ENCODE measurements around the gene WWOX. TPM values are rescaled to one million over a fixed set of nuclear protein-coding genes. Genes with fewer than 3 reads are reported as not detected.

WWOX gene
- total RNA-seq, 1 donor = 24.2 TPM

DNA sequence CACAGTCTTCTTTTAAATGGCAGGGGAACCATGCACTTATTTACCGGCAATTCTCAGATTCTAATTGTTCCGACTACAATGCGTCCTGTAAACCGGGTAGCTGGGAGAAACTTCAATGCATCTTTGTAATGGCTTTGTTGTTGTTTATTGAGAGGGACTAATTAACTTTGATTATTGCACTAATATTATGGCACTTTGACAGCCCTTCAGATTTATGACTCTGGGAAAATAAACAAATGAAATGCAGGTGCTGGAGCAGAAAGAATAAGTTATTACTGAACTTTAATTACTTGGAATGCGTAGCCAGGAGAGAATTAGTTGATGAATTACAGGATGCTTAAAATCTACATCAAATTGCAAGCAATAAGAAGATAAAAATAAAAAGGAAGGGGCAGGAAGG is 77.0 kb downstream of the WWOX start:
- TF ChIP-seq CTCF (IDR thresholded peaks at IDR 0.05; ENCODE audit: insufficient read depth, low read length) = no peak
- no peak overlapping the region for H3K4me3 ChIP-seq (ENCODE audit: low read depth, low read length)
- DNase-seq (ENCODE audit: low read depth) = no peak

DNA sequence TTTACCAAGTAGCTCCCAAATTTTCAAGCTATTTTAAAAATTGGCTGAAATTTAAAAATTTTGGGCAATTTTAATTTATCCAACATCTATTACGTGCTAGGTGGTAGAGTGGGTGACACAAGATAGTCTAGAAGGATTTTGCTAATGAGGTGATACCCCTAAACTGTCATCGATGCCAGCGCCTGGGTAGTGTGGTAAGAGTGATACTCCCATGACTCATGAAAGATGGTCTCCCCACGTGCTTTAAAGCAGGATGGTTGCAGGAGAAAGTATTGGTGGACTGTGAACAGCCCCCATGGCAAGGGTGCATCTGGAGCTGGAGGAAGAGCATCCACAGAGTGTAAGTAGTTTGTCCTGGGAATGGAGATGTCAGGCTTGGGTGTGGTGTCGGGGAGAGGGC is 77.8 kb downstream of the WWOX start:
- TF ChIP-seq CTCF (IDR thresholded peaks at IDR 0.05; ENCODE audit: insufficient read depth, low read length) = no peak
- no peak overlapping the region for H3K4me3 ChIP-seq (ENCODE audit: low read depth, low read length)
- DNase-seq (ENCODE audit: low read depth) = no peak

DNA sequence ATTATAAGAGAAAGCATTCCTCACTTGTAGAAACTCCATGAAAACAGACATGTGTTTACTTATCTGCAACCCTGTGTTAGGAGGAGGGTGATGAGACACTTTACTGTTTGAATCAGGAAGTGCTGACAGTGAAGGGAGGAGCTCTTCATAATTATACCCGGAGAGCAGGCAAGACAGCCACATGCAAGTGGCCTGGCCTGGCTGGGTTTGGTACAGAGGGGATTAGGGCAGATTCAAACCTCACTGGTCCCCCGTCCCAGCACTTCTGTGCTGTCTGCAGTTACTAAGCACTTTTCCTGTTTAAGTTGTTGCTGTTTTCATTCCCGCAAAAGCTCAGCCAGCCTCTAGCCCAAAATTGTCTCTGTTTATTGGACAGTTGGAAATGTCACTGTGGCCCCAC is 78.5 kb downstream of the WWOX start:
- H3K4me3 ChIP-seq (ENCODE audit: low read depth, low read length) = no peak overlapping the region
- no peak for TF ChIP-seq CTCF (IDR thresholded peaks at IDR 0.05; ENCODE audit: insufficient read depth, low read length)
- no peak for DNase-seq (ENCODE audit: low read depth)

GRCh38 chr16:78179666-78180065 is 80.2 kb downstream of the WWOX start:
- DNase-seq (ENCODE audit: low read depth) = no peak
- no peak for TF ChIP-seq CTCF (IDR thresholded peaks at IDR 0.05; ENCODE audit: insufficient read depth, low read length)
- H3K4me3 ChIP-seq (ENCODE audit: low read depth, low read length) = no peak overlapping the region

DNA sequence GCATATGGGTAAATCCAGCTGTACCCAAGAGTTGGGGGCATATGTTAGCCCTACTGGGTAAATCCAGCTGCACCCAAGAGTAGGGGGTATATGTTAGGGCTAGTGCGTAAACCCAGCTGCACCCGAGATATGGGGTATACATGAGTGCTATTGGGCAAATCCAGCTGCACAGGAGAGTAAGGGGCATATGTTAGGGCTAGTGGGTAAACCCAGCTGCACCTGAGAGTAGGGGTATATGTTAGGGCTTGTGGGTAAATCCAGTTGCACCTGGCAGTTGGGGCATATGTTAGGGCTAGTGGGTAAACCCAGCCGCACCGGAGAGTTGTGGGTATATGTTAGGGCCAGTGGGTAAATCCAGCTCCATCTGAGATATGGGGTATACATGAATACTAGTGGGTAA is 80.9 kb downstream of the WWOX start:
- no peak overlapping the region for H3K4me3 ChIP-seq (ENCODE audit: low read depth, low read length)
- no peak for TF ChIP-seq CTCF (IDR thresholded peaks at IDR 0.05; ENCODE audit: insufficient read depth, low read length)
- no peak for DNase-seq (ENCODE audit: low read depth)

DNA sequence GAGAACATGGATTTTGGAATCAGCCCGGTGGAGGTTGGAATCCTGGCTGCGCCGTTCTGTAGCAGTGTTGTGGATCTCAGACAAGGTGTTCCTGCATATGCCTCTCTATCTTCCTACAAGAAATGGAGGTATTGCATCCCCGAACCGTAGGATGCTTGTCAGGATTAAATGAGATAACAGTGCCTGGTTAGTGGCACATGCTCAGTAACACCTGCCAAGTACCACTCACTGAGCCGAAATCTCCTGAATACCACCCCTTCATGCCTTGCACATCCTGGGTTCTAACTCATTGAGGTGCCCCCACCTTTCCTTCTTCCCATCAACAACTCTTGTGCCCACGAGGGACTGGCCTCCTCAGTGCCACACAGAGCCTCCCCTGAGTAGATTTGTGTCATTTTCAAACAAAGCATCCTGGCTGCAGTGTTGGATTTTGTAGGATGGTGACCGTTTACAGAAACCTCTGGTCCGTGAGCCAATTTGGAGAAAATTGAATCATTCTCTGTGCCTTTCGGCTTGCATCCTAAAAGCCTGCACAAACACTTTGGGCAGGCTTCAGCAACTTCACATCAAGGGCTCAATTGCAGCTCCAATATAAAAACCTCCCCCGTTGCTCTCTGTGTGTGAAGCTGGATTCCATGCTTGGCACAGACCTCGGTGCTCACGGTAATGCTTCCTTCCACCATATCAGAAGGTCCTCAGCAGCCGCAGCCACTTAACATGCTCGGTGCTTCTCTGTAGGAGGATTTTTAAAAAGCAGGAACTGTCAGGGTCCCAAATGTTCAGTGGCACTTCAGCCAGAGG is 84.2 kb downstream of the WWOX start:
- DNase-seq (ENCODE audit: low read depth) = no peak
- no peak for TF ChIP-seq CTCF (IDR thresholded peaks at IDR 0.05; ENCODE audit: insufficient read depth, low read length)
- H3K4me3 ChIP-seq (ENCODE audit: low read depth, low read length) = no peak overlapping the region
